GM18868 (cell line): ENCODE data around the gene SBF2.
"Not testable (repeated sequence)": the region's sequence is repeated elsewhere in the genome, so short reads cannot be mapped to it uniquely, and the experiment has no call there.

Experiments
- ATAC-seq: cut with Tn5 transposase; IDR thresholded peaks from one replicate; pipeline ENCODE4 v1.9.1; 2021; ENCODE audit warnings: mild to moderate bottlenecking, moderate library complexity; ENCODE audit not compliant: unreplicated experiment

Gene SBF2

DNA sequence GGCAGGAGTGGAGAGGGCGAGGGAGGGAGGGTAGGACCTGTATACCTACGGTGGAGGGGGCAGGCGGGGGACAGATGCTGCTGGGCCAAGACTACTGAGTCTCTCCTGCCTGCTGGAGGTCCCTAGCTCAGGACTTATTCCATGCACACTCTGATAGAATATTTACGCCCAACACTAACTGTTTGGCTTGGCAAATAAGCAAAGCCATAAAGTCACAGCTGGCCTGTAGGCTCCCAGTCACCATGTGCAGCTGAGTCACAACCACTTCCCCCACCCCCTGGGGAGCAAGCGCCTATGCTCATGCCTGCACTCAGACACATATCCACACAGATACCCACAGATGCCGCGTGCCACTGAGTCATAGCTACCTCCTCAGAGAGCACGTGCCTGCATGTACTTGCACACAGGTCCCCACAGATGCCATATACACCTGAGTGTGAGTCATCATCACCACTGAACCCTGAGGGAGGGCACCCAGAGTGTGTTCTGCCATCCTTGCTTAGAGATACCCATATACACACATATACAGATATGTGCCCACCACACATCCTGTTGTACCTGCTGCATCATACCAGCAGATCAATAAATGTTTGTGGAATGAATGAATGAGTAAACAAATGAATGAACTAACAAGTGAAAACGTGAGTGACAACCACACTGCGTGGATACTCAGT lies 534.4 kb downstream of the SBF2 start:
- peak; percentile 76 for ATAC-seq

GRCh38 chr11:9758637-9759518 lies 535.1 kb downstream of the SBF2 start:
- peak; percentile 21 for ATAC-seq

GRCh38 chr11:9757809-9758636 lies 536.0 kb downstream of the SBF2 start:
- ATAC-seq, result peak; percentile 37

DNA sequence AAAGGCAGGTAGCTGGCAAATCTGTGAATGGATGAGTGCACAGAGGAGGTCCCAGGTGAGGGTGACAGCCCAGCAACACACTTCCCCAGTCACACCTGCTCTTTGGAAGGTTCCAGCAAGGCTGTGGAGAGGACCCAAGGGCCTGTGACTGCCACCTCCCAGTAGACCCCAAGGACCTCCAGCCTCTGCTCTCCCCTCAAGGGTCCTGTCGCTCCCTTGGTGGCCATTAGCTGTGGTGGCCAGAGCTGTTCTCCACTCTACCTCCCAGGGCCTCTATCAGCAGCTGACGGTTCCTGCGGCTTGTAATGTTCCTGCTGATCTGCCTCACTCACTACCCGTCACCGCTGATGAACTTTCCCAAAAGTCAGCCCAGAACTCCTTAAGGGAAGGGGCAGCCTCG lies 537.1 kb downstream of the SBF2 start:
- ATAC-seq, result no peak

DNA sequence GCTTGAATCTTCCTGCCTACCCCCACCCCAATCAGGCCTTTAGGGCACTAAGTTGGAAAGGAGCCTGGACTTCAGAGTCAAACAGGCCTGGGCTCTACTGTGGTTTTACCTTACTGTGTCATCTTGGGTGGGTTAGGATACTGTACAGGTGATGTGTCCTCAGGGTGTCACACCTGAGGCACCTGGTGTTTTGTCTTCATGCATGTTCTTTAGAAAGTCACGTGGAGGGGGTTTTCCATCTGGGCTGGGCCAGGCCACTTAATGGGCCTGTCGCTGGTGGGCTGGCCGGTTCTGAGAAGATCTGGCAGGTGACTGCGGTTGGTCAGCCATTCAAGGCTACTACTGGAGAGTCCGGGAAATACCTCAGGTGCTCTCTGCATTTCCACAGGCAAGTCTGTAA lies 537.6 kb downstream of the SBF2 start:
- ATAC-seq, result no peak

GRCh38 chr11:9755561-9756185 lies 538.3 kb downstream of the SBF2 start:
- no peak for ATAC-seq

DNA sequence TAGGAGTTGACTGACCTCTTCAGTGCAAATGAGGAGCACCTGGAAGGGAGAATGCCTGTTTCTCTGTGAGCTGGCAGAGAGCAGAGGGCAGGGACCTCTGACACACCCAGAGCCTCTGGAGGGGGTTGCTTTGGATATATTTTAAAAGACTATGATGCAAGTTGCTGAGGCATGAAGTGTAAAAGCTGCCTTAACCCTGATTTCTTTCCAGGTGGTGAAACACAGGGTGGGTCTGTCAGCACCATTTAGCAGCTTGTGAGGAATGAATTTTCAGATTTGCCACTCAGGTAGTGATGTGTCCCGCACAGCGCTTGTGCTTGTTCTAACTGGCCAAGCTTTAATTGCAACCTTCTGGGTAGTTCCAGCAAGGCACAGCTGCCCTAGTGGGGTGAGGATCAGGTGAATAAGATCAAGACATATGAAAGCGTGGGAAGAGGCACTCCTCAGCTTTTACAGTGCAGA lies 540.0 kb downstream of the SBF2 start:
- no peak for ATAC-seq

DNA sequence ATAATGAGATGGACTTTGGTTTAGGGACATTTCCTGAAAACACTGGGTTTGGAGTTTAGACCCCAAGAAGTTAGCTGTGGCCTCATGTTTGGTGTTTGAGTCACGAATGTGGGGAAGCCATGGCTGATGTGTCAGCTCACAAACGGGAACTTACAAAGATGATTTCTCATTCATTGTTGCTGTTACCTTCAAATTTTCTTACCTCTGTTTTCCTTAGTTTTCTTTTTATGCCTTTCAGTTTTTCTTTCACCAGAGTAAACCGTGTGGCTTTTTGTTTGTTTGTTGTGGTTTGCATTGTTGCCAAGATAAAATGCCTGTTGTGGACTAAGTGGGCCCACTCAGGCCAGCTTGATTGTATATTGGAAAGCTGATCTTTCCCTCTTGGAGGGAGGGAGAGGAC lies 541.0 kb downstream of the SBF2 start:
- no peak for ATAC-seq

- no peak for ATAC-seq
Observed at GRCh38 chr11:9752091-9752490, 541.9 kb downstream of the SBF2 start.

DNA sequence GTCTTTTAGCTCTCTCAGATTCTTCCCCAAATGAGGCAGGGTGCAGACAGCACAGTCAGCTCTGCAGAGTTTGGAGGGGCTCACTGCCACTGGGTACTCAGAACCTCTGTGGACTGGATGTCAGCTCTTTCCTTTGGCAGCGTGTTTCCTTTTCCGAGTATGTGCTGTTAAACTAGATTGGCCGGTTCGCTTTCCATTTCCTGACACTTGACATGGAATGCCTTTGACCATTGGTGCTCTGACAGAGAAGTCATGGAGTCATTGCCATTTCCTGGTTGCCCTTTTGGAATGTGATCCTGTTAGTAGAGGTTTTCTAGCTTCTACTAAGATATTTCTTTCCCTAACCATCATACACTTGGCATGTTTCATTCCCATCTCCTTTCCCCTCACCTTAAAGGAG lies 543.5 kb downstream of the SBF2 start:
- ATAC-seq, result no peak

GRCh38 chr11:9748361-9748970 lies 545.6 kb downstream of the SBF2 start:
- peak; percentile 66 for ATAC-seq

DNA sequence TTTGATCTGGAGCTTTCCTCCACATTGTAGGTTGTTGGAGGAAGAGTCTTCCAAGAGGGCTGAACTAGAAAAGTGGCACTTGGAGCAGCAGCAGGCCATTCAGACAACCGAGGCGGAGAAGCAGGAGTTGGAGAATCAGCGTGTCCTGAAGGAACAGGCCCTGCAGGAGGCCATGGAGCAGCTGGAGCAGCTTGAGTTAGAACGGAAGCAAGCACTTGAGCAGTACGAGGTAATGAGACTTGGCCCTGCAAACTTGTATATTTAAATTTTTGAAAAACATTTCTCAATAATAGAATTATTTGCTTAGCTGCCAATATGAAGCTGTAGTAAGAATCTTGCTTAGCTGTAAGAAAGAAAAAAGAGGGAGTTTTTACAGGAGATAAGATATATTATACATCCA lies 546.2 kb downstream of the SBF2 start:
- no peak for ATAC-seq

DNA sequence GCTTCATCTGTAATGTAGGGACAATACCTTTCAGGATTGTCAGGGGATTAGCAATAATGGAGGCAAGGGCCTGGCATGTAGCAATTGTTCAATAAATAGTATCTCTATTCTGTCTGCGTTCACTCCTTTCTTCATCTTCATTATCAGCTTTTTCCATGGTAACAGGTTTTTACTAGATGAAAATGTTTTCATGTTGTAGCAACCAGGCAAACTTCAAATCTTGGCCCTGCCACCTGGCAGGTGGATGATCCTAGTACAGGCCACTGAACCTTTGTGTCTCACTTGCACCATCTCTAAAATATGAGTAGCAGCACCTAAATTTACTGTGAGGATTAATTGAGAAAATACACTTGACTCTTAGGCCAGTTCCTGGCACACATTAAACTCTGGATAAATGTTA lies 546.8 kb downstream of the SBF2 start:
- no peak for ATAC-seq

DNA sequence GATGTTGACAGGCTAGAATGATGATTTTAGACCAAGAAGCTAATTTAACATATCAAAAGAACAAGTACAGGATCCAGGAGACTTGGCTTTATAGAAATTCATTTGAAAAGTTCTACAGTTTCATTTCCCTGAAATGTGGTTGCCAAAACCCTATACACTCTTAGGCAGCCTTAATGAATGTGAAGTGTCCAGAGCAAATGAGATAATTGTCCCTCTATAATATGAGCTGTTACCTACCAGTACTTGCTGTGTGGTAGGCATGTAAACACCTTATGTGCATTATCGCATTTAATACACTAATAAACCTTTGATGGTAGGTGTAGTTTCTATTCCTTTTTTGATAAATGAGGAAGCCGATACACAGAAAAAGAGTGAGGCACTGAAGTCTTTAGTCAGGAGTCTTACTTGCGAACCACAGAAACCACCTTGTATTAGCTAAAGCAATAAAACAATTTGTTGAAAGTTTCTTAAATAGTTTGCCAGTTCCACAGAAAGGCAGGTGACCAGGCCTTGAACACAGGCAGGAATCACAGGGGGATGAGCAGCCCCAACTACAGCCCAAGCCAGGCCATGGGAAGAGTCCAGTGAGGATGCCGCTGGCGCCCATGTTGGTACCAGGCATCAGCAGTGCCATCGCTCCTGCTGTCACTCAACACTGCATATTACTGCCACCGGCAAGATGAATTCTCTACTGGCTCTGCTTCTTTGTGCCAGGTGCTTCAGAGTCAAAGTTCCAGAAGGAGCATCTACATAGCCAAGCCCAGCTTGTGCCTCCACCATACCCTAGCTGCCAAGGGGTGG lies 548.4 kb downstream of the SBF2 start:
- ATAC-seq, result peak; percentile 67

DNA sequence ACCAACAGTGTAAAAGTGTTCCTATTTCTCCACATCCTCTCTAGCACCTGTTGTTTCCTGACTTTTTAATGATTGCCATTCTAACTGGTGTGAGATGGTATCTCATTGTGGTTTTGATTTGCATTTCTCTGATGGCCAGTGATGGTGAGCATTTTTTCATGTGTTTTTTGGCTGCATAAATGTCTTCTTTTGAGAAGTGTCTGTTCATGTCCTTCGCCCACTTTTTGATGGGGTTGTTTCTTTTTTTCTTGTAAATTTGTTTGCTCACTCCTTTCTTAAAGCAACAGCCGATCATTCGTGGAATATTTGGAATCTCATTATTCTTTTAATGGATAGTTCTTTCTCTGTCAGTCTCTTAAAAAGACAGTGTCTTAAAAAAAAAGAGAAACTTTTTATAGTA lies 550.5 kb downstream of the SBF2 start:
- not testable (repeated sequence) for ATAC-seq

DNA sequence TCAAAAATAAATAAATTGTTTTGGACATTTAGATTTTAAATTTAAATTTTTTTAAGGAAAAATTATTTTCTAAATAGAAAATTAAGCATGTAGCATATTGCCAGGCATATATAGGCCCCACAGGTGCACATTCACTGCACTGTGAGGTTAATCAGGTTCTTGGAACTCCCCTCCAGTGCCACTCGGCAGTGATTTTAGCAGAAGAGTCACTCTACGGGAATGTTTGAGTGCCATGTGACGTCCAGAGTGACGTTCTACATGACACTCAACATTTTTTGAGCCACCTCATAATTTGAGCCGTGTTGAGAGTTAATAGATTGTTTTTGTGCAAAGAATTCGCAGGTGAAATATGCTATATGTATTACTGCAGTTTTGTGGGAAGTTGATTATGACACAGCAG lies 552.8 kb downstream of the SBF2 start:
- no peak for ATAC-seq

- no peak for ATAC-seq
Observed at GRCh38 chr11:9740202-9740883, 553.7 kb downstream of the SBF2 start.

DNA sequence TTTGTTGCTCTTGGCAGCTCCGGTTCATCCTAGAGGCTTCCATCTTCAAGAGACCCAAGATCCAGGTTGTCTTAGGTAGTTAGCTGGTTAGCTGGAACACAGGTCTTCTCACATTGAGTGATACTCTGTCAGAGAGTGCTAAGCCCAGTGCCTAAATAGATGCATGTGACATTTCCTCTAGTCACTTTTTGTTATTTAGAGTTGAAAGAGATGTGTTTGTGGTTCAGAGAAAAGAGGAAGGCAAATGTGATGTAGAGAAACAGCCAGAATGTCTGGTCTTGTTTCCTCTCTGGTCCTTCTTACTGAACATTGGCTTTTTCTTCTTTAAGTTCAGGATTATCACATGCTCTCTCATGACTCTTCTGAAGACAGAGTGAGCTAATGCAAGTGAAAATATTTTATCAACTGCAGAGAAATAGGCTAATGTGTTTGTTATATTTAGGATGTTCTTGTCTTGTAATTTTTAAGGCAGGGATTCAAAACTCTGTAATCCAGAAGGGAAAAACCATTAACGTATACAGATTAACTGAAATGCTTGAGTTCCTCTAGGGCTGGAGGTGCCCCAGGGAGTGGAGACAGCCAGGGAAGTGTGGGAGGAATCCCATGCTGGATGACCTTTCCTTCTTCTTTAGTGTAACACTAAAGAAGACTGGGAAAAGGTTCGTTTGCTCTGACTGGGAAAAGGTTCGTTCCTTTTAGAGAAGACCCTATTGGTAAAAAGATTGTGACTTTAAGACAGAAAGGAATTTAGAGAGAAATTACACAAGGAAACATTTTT lies 554.7 kb downstream of the SBF2 start:
- no peak for ATAC-seq
